ENCODE measurements around the gene SLCO1A2. TPM values are rescaled to one million over a fixed set of nuclear protein-coding genes. Genes with fewer than 3 reads are reported as not detected.

Gene SLCO1A2
- total and polyA plus RNA-seq, 2 of the 4 experiments (the other 2 are of a cell fraction), result not detected

- Histone ChIP-seq H2BK5ac (ENCODE audit: low read depth, low read length, poor library complexity, severe bottlenecking) (no peak overlapping the region), H4K5ac (ENCODE audit: low read depth, low read length) (no peak overlapping the region), H3K36me3 (ENCODE audit: control insufficient read depth, insufficient read depth, low read length) (no peaks in the 10 kb centered on the region), H3K14ac (replicated peaks; ENCODE audit: low read depth, low read length) (no peak overlapping the region), H3K9me1 (ENCODE audit: insufficient read depth, low read length) (no peaks in the 10 kb centered on the region), H4K8ac (ENCODE audit: low read depth in 2 of 2, low read length in 2 of 2) (no peak overlapping the region), H3K56ac (ENCODE audit: extremely low read depth, insufficient read depth, low read length) (no peak overlapping the region), H2AK9ac (replicated peaks; ENCODE audit: low read depth, low read length, poor library complexity) (no peak overlapping the region), H2AK5ac (ENCODE audit: low read depth, low read length) (no peak overlapping the region), H3K9ac (ENCODE audit: low read depth, low read length) (no peak overlapping the region), H3K4ac (ENCODE audit: low read depth, low read length) (no peak overlapping the region), H3K4me2 (ENCODE audit: low read depth, low read length) (no peak overlapping the region), H2AFZ (replicated peaks; ENCODE audit: low read length, poor library complexity) (no peak overlapping the region), H2BK15ac (ENCODE audit: low read depth, low read length) (no peak overlapping the region), H2BK120ac (ENCODE audit: low read depth, low read length) (no peak overlapping the region), H2BK20ac (ENCODE audit: low read depth, low read length) (no peak overlapping the region), H3K4me3 (ENCODE audit: insufficient read depth, low read depth, low read length) (no peak overlapping the region), H3K27ac (ENCODE audit: insufficient read depth, low read length) (no peak overlapping the region), H3K18ac (ENCODE audit: low read depth, low read length) (no peak overlapping the region), H4K20me1 (ENCODE audit: insufficient read depth, low read length) (no peaks in the 10 kb centered on the region), H4K91ac (ENCODE audit: insufficient read depth, low read depth, low read length) (no peak overlapping the region), H3K9me3 (ENCODE audit: control insufficient read depth, insufficient read depth, low read length) (0 out of 2 replicates have a peak, but pooled peaks cover 2% of the 10 kb centered on the region), H3K27me3 (ENCODE audit: control insufficient read depth, insufficient read depth, low read length) (no peaks in the 10 kb centered on the region), H3K4me1 (ENCODE audit: control insufficient read depth, insufficient read depth, low read length) (no peaks in the 10 kb centered on the region), H3K79me1 (ENCODE audit: low read depth in 1 of 2, low read length in 2 of 2) (no peaks in the 10 kb centered on the region), H3K23ac (ENCODE audit: low read depth, low read length) (no peak overlapping the region)
- intact Hi-C loops (cut with micrococcal nuclease) (no loop called here), dilution Hi-C loops (cut with HindIII; ENCODE audit: low sequenced_read_pairs, unreplicated experiment) (no loop called here), in situ Hi-C loops (cut with MboI; ENCODE audit: low sequenced_read_pairs) (no loop called here)
- CTCF ChIA-PET, result no interaction called here
- DNase-seq (no peak), ATAC-seq (ENCODE audit: low read depth) (no peak)
- BruUV-seq (replicated peaks), result no TSS peak
- no peak for TF ChIP-seq ELK1 (IDR thresholded peaks at IDR 0.05; ENCODE audit: borderline replicate concordance, low read depth, low read length)
- TF ChIP-seq, protein P1, sequence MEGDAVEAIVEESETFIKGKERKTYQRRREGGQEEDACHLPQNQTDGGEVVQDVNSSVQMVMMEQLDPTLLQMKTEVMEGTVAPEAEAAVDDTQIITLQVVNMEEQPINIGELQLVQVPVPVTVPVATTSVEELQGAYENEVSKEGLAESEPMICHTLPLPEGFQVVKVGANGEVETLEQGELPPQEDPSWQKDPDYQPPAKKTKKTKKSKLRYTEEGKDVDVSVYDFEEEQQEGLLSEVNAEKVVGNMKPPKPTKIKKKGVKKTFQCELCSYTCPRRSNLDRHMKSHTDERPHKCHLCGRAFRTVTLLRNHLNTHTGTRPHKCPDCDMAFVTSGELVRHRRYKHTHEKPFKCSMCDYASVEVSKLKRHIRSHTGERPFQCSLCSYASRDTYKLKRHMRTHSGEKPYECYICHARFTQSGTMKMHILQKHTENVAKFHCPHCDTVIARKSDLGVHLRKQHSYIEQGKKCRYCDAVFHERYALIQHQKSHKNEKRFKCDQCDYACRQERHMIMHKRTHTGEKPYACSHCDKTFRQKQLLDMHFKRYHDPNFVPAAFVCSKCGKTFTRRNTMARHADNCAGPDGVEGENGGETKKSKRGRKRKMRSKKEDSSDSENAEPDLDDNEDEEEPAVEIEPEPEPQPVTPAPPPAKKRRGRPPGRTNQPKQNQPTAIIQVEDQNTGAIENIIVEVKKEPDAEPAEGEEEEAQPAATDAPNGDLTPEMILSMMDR (conservative IDR thresholded peaks at IDR 0.05; ENCODE audit: low read depth, low read length), result no peak
- POLR2A ChIA-PET (ENCODE audit: unreplicated experiment), result no interaction called here
Measured at GRCh38 chr12:21343636-21344035, 8.9 kb upstream of the SLCO1A2 start.
